Measurements from ENCODE around the gene ANO2.

GRCh38 chr12:5588591-5588990 lies 356.5 kb downstream of the ANO2 start:
- no peak for TF ChIP-seq CTCF (conservative IDR thresholded peaks at IDR 0.05; ENCODE audit: low read depth, low read length)
- TF ChIP-seq EZH2phosphoT487 (IDR thresholded peaks at IDR 0.05; ENCODE audit: borderline replicate concordance, low read length) = no peak
- no peak for TF ChIP-seq EZH2 (IDR thresholded peaks at IDR 0.05; ENCODE audit: low read length, unreplicated experiment)
